Measurements from ENCODE around the gene ZNF598. TPM values are rescaled to one million over a fixed set of nuclear protein-coding genes. Genes with fewer than 3 reads are reported as not detected.
A peak's percentile ranks its signal among the peaks of the same experiment; 100 is the strongest.

Gene ZNF598
- total and polyA plus RNA-seq, 3 donors from 2014 or later, result 46.3 to 94.6 (median 80.4) TPM

DNA sequence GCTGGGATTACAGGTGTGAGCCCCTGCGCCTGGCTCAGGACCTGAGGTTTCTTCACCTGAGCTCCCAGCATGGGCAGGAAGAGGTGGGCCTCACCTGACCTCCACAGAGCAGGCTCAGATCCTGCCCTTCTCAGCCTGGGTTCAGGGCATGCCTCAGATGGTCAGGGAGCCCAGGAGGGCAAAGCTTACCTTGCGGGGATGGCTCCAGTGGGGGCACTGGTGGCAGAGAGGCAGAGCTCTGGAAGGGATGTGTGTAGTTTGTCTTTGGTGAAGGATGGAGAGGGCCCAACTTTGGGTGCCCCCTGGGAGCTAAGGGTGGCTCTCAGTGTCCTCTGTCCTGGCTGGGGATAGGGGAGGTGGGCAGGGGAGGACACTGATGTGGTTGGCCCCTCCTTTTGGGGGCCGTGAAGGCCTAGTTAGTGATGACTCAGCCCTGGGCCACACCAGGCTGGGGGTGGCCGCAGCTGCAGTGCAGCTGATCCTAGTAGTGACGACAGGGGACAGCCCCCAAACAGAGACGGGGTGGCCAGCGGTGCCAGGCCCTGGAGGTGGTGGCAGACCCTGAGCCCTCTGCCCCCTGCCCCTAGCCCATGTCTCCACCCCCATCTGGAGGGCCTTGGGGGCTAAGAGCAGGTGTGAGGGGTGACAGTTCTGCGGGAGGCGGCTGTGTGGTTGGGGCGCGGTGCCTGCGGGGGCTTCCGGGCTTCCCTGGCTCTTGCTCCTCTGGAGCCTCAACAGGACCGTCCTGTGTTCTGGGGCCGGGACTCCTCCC, 22.9 kb upstream of the ZNF598 start:
- TF ChIP-seq POLR2A (IDR thresholded peaks at IDR 0.05), result no peak
- TF ChIP-seq, protein P1, sequence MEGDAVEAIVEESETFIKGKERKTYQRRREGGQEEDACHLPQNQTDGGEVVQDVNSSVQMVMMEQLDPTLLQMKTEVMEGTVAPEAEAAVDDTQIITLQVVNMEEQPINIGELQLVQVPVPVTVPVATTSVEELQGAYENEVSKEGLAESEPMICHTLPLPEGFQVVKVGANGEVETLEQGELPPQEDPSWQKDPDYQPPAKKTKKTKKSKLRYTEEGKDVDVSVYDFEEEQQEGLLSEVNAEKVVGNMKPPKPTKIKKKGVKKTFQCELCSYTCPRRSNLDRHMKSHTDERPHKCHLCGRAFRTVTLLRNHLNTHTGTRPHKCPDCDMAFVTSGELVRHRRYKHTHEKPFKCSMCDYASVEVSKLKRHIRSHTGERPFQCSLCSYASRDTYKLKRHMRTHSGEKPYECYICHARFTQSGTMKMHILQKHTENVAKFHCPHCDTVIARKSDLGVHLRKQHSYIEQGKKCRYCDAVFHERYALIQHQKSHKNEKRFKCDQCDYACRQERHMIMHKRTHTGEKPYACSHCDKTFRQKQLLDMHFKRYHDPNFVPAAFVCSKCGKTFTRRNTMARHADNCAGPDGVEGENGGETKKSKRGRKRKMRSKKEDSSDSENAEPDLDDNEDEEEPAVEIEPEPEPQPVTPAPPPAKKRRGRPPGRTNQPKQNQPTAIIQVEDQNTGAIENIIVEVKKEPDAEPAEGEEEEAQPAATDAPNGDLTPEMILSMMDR (IDR thresholded peaks at IDR 0.05), result no peak
- no peaks in the 10 kb centered on the region for H3K27me3 ChIP-seq
- peaks cover 44% of the 10 kb centered on the region for H3K4me1 ChIP-seq
- no peaks in the 10 kb centered on the region for H3K36me3 ChIP-seq (ENCODE audit: low read depth, missing control alignments)
- H3K27ac ChIP-seq, result peak overlapping the region; percentile 79 to 88
- no peak overlapping the region for H3K4me3 ChIP-seq
- no peak for DNase-seq
- intact Hi-C loops (cut with DNase I; ENCODE audit: low total_unique reads), result no loop called here
- H3K9me3 ChIP-seq, result no peaks in the 10 kb centered on the region
- 74 to 83% methylated on average over 15 of the region's 15 CpGs for WGBS, 2 donors

DNA sequence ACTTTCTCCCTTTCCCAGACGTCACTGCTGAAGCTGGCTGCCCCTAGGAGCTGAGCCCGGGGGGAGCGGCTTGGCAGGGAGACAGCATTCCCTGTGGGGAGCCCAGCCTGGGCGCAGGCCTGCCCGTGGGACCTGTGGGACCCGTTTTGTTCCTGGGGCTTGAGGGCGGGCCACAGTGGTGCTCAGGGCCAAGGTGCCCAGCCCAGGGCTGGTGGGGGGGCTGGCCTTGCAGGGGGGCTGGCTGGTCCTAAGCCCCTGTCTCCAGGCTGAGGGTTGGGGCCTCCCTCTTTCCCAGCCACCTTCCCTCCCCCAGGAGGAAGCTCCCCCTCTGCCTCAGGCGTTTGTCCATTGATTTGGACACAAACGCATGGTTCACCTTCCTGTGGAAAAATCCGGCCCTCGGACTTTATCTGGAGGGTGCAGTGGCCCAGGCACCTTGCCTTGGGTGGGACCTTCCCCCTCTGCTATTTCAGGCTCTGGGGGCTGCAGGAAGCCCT, 21.5 kb upstream of the ZNF598 start:
- Histone ChIP-seq H3K4me3 (no peak overlapping the region), H3K4me1 (peaks cover 39% of the 10 kb centered on the region), H3K9me3 (no peaks in the 10 kb centered on the region), H3K36me3 (ENCODE audit: low read depth, missing control alignments) (no peaks in the 10 kb centered on the region), H3K27me3 (no peaks in the 10 kb centered on the region), H3K27ac (peak overlapping the region in 1 of 2 donors; percentile 36)
- intact Hi-C loops (cut with DNase I; ENCODE audit: low total_unique reads), result no loop called here
- 84% methylated on average over 10 to 11 of the region's 11 CpGs for WGBS, 2 donors
- no peak for TF ChIP-seq POLR2A (IDR thresholded peaks at IDR 0.05)
- TF ChIP-seq, protein P1 (IDR thresholded peaks at IDR 0.05), result no peak
- no peak for DNase-seq

DNA sequence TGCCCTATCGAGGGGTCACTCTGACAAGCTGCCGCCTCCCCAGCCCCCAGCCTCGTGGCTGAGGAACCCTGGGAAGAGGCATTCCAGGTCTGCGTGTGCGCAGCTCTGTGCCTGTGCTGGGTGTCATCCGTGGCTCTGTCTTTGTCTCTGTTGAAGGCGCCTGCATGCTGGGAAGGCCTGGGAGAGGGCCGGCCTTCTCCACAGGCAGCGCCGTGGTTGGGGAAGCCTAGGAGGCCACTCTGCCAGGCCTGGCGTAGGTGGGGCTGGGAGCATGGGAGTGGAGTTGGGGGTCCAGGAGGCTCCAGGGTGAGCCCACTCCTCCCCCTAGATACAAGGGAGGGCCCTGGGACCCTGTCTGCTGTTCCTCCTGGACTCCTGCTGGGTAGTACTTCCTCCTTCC, 20.4 kb upstream of the ZNF598 start:
- Histone ChIP-seq H3K36me3 (ENCODE audit: low read depth, missing control alignments) (no peaks in the 10 kb centered on the region), H3K4me3 (no peak overlapping the region), H3K9me3 (no peaks in the 10 kb centered on the region), H3K27me3 (no peaks in the 10 kb centered on the region), H3K4me1 (peaks cover 30% of the 10 kb centered on the region), H3K27ac (peak overlapping the region in 1 of 2 donors; percentile 36)
- no peak for DNase-seq
- intact Hi-C loops (cut with DNase I; ENCODE audit: low total_unique reads), result no loop called here
- 92 to 100% methylated on average over 1 to 11 of the region's 11 CpGs for WGBS, 2 donors
- no peak for TF ChIP-seq POLR2A (IDR thresholded peaks at IDR 0.05)
- TF ChIP-seq, protein P1 (IDR thresholded peaks at IDR 0.05), result no peak

DNA sequence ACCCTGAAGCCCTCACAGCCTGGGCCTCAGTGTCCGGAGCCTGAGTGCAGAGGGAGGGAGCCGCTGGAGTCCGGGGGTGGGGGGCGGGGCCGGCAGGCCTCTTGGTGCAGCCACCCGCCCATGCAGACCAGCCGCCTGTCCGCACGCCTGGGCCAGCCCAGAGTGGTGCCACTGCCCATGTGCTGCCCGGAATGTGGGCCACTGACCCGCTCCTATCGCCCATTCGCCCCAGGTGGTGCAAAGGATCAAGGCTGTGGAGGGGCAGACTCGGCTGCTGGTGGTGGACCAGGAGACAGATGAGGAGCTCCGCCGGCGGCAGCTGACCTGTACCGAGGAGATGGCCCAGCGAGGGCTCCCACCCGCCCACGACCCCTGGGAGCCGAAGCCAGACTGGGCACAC, 19.7 kb upstream of the ZNF598 start:
- peak overlapping the region in 1 of 2 donors; percentile 36 for H3K27ac ChIP-seq
- no peaks in the 10 kb centered on the region for H3K36me3 ChIP-seq (ENCODE audit: low read depth, missing control alignments)
- no peaks in the 10 kb centered on the region for H3K9me3 ChIP-seq
- H3K4me3 ChIP-seq, result no peak overlapping the region
- TF ChIP-seq POLR2A (IDR thresholded peaks at IDR 0.05), result no peak
- TF ChIP-seq, protein P1 (IDR thresholded peaks at IDR 0.05), result no peak
- intact Hi-C loops (cut with DNase I; ENCODE audit: low total_unique reads), result loop anchor here (5.0 to 10.0 kb wide), 2 partner anchors 55 to 113 kb away; no protein-coding TSS in a partner anchor
- no peaks in the 10 kb centered on the region for H3K27me3 ChIP-seq
- WGBS, 2 donors, result 70 to 80% methylated on average over 1 to 22 of the region's 22 CpGs
- H3K4me1 ChIP-seq, result peaks cover 25% of the 10 kb centered on the region
- no peak for DNase-seq

Measured in testis (tissue), 3 donors.